HG02840 (cell line): ENCODE results near the gene HAO2.

Source experiments
- ATAC-seq: cut with Tn5 transposase; IDR thresholded peaks from one replicate; pipeline ENCODE4 v1.9.1; 2021; ENCODE audit warnings: mild to moderate bottlenecking, moderate library complexity, moderate number of reproducible peaks; ENCODE audit not compliant: unreplicated experiment, low FRiP score

HAO2 gene

DNA sequence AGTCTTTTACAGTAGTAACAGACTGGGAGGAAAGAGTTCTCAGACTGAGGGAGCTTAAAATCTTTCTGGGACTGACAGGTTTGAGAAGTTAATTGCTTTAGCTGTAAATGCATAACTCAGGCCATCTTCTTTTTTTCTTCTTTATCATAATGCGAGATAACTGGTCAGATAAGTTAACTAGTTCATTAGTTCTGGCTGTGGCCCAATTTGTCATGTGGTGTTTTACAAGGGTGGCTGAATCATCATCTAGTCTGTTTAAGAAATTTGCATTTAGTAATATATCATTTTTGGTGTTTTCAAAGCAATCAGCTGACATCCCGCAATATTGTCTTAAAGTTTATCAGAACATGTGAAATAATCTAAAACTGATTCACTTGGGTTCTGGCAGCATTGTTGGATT is 60.4 kb downstream of the HAO2 start:
- no peak for ATAC-seq

DNA sequence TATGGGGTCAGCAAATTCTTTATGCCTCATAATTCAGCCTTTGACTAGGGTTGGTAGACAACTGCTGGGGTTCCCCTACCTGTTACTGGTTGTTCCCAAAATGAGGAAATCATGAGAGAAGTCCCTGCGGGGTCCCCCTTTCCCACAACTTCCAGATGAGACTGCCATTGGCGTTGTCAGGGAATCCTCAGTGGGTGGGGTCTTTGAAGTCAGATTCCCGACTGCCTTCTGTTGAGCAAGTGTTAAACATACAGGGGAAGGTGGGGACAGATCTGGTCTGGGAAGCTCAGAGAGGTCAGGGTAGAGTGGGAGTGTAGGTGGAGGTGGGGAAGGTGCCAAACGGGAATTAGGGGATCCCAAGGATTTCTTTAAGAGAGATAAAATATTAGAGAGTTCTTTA is 61.1 kb downstream of the HAO2 start:
- ATAC-seq, result no peak

DNA sequence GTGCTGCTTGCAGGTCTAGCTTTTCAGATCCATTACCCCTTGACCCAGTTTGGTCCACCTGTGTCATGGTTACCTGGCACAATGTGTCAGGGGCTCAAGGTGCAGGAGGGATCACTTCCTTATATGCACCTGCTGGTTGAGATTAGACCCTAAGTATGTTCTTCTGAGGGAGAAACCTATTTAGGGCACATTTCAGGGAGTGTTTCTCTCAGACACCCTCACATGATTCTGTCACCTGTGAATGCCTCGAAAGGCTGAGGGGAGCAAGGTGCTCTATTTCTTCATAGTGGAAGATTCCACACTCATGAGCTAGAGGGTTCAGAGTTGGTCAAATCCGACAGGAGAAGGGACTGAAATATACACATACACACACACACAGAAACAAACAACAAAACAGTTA is 61.9 kb downstream of the HAO2 start:
- ATAC-seq, result no peak

DNA sequence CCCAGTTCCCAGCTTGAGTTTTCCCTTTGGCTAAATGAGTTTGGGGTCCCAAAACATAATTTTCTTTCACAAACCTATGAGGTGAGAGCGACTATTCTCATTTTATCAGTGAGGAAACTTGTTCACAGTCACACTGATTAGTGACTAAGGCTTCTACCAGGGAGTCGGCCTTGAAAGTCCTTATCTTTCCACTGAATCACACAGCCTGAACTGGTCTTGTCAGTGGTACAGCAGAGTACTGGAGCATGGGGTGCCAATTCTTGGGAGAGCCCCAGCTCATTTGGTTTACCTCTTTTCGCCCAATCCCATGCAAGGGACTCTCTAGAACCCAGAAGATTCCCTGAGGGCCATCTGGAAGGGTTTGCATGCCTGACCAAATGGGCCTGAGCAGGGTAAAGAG is 63.3 kb downstream of the HAO2 start:
- ATAC-seq, result no peak

DNA sequence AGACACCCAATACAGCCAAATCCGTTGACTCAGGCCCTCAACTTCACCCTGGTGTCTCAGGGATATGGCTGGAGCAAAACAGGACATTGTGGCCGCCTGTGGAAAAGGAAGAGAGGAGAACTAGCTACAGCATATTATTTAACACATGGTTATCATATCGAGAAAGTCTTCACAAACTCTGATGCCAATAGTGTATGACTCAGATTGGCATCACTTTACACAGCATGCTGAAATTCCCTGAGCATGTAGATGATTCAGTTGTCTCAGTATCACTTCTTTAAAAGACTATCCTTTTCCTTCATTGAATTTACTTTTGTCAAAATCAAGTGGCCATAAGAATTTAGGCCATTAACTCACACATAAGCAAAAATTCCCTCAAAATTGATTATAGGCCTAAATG is 66.5 kb downstream of the HAO2 start:
- no peak for ATAC-seq

DNA sequence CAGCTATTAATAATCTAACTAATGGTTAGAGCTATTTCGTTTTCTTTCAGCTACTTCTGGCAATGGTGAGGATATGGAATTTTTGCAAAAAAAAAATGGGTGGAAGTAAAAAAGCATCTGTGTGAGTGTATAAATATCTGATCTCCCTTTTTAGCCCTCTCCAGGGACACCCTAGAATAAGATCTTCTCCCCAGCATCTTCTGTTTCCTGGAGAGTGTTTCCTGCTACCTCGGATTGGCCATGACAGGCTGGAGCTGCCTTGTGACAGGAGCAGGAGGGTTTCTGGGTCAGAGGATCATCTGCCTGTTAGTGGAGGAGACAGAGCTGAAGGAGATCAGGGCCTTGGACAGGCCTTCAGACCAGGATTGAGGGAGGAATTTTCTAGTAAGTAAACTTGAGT is 70.2 kb downstream of the HAO2 start:
- ATAC-seq, result no peak

DNA sequence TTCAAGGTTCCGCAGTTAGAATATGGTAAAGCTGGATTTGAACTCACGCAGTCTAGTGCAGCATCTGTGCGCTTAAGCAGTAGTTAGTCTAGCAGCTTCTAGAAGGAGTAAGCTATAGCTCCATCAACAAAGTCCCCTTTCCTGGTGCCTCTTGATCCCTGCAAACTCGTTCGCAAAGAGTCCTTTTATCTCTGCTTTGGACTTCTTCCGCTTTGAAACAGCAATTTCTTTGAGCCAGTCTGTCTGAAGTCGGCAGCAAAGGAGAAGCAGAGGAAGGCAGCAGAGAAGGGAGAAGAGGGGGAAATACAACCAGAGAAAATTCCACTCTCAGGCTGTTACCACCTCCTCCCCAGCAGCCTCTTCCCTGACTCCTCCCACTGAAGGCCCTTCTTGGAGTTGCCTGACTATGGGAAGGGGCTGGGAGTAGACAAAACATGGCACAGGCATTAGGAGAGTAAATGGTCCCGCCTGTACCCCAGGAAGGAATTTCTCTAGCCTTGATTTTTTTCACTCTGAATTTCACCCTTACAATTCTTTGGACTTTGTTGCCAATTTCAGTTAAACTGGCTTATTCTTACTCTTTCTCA is 72.2 kb downstream of the HAO2 start:
- ATAC-seq, result no peak

DNA sequence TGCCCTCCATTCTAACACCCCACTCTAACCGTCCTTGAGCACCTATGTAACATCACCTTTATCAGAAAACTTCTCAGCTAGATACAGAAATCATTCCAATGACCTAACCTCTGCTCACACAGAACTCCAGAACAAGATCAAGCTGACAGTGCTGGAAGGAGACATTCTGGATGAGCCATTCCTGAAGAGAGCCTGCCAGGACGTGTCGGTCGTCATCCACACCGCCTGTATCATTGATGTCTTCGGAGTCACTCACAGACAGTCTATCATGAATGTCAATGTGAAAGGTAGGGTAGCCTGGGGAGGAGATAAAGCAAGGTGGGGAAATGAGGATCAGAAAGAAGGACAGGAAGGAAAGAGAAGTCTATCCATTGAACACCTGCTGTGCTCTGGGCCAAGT is 74.2 kb downstream of the HAO2 start:
- no peak for ATAC-seq
